Activated CD4-positive, CD25-positive, alpha-beta regulatory T cell treated with anti-CD3 and anti-CD28 coated beads, Interleukin-2, amount 50 U/mL, for 72 hours (primary cell): Measurements from ENCODE around the gene SNAPC5.
"Not testable (repeated sequence)": the region's sequence is repeated elsewhere in the genome, so short reads cannot be mapped to it uniquely, and the experiment has no call there.

Experiments used
- DNase-seq: peaks from one replicate; pipeline ENCODE4 v3.0.0; 2021

The SNAPC5 gene

DNA sequence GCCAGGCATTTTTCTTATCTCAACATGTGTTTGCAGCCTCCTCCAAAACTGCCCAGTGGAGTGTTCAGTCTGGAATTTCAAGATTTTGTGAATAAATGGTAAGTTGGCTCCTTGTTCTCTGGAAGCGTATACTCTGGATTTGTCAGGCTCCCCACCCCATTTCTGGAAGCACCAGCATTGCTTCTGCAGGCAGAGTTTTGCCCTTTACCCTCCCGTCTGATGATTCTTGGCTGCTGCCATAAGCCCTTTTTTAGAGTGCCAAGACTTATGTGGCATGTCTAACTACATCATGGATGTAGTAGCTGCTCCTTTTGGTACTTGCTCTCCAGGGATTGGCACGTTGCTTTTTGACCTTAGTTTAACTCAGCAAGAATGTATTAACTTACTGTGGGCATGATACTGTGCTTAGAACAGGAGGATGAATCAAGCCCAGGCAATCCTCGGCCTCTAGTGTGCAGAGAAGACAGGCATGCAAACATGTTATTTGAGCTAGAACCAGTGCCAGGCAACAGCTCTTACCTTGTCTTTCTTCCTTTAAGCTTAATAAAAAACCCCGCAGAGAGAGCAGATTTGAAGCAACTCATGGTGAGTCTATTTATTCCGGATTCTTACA lies 8.3 kb downstream of the SNAPC5 start:
- DNase-seq, result no peak

GRCh38 chr15:66488525-66488924 lies 9.0 kb downstream of the SNAPC5 start:
- no peak for DNase-seq

DNA sequence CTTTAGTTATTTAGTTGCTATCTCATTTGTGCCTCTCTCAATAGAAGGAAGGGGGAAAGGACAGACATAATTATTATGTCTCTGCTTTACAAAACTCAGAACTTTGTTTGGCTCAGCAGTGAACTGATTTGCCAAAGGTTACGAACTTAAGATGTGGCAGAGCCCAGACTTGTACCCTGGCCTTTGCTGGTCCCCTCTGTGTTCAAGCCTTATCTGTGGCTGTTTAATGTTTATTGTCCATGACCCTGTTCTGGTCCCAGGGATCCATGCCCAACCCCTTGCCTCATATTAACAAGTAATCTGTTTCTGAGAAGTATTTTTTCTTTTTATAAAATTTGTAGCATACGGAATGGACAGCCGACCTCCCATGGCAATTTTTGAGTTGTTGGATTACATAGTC lies 10.7 kb downstream of the SNAPC5 start:
- DNase-seq, result no peak

- DNase-seq, result no peak
Measured at GRCh38 chr15:66484539-66485112, 12.9 kb downstream of the SNAPC5 start.

GRCh38 chr15:66483131-66483566 lies 14.4 kb downstream of the SNAPC5 start:
- DNase-seq, result no peak

GRCh38 chr15:66482539-66482938 lies 15.0 kb downstream of the SNAPC5 start:
- no peak for DNase-seq

GRCh38 chr15:66481107-66481856 lies 16.3 kb downstream of the SNAPC5 start:
- no peak for DNase-seq

DNA sequence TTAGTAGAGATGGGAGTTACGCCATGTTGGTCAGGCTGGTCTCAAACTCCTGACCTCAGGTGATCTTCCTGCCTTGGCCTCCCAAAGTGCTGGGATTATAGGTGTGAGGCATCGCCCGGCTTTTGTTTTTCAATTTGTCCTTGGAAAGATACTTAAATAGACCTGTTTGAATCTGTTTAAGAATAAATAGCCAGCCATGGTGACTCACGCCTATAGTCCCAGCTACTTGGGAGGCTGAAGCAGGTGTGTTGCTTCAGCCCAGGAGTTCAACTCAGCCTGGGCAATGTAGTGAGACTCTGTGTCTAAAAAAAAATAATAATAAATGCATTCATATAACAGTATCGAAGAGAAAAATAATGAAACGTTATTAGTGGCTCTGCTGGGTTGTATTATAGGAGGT lies 17.3 kb downstream of the SNAPC5 start:
- no peak for DNase-seq

GRCh38 chr15:66477011-66477410 lies 20.6 kb downstream of the SNAPC5 start:
- DNase-seq, result no peak

GRCh38 chr15:66476535-66476934 lies 21.0 kb downstream of the SNAPC5 start:
- no peak for DNase-seq

DNA sequence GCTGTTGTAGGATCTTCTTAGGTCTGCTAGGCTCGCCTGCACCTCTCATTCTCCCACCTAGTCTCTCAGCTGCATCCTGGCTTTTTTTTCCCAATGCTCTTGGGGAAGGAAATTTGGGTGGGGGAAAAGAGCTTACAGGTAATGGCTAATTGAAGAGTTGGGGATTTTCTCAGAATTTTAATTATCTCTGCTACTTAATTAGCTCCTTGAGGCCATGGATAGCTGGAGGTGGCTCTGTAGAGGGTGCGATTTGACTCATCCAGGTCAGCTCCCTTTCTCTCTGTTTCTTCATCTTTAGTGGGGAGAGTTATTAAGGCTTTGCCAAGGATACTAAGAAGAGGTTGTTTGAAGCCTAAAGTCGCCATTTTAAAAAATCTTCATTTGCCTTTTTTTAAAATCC lies 22.6 kb downstream of the SNAPC5 start:
- DNase-seq, result no peak

GRCh38 chr15:66474135-66474534 lies 23.4 kb downstream of the SNAPC5 start:
- DNase-seq, result no peak

- no peak for DNase-seq
Measured at GRCh38 chr15:66472176-66472999, 25.2 kb downstream of the SNAPC5 start.

- not testable (repeated sequence) for DNase-seq
Measured at GRCh38 chr15:66470825-66471224, 26.7 kb downstream of the SNAPC5 start.

GRCh38 chr15:66467162-66468040 lies 30.2 kb downstream of the SNAPC5 start:
- not testable (repeated sequence) for DNase-seq

DNA sequence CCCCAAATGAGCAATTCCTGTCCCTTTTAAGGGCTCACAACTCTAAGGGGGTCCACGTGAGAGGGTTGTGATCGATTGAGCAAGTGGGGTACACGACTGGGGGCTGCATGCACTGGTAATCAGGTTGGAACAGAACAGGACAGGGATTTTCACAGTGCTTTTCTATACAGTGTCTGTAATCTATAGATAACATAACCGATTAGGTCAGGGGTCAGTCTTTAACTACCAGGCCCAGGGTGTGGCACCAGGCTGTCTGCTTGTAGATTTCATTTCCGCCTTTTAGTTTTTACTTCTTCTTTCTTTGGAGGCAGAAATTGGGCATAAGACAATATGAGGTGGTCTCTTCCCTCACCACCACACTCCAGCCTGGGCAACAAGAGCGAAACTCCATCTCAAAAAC lies 32.3 kb downstream of the SNAPC5 start:
- DNase-seq, result not testable (repeated sequence)

DNA sequence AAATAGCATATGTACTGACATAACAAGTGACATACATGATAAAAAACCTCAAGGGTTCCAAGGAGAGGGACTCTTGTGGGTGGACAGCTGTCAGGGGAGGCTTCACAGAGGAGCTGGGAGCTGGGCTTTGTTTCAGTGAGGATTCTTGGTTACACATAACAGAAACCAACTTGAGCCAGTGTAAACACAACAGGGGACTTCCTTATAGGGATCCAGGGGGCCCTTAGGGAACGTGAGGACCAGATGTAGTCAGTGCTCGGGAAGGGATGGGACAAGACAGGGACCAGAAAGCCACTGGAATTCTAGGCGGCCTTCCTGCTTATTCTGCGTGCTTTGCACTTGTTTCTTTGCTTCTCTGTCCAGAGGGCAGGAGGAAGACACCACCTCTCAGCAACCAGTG lies 34.9 kb downstream of the SNAPC5 start:
- DNase-seq, result no peak

GRCh38 chr15:66461917-66462316 lies 35.6 kb downstream of the SNAPC5 start:
- no peak for DNase-seq

DNA sequence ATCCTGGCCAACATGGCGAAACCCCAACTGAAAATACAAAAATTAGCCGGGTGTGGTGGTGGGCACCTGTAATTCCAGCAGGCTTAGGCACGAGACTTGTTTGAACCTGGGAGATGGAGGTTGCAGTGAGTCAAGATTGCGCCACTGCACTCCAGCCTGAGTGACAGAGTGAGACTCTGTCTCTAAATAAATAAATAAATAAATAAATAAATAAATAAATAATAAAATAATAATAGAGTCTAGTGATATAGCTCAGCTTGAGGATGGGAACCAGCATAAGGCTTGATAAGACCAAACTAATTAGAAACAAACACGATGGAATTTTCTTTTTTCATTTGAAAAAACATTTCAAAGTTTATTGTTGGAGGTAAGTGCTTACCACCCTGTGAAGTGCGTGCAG lies 36.3 kb downstream of the SNAPC5 start:
- DNase-seq, result not testable (repeated sequence)

GRCh38 chr15:66459818-66460615 lies 37.5 kb downstream of the SNAPC5 start:
- no peak for DNase-seq

- no peak for DNase-seq
Measured at GRCh38 chr15:66456211-66456610, 41.4 kb downstream of the SNAPC5 start.
